NCI-H1694 (cell line): ENCODE data around the gene ARL5B.
"Not testable (repeated sequence)": the region's sequence is repeated elsewhere in the genome, so short reads cannot be mapped to it uniquely, and the experiment has no call there.

Experiments used
- DNase-seq: peaks from one replicate; lab custom pipeline; 2025; lab: John Stamatoyannopoulos, UW

The ARL5B gene

GRCh38 chr10:18659125-18659818 is at the start of gene ARL5B:
Gene ARL5B, plus strand, starts transcription at chr10:18659431. Its CDS starts 207 bp downstream, at chr10:18659638.
- DNase-seq = peak; percentile 81

GRCh38 chr10:18610517-18610916 is 48.7 kb upstream of the ARL5B start:
- no peak for DNase-seq

- DNase-seq = no peak
These were observed 48.1 kb upstream of the ARL5B start for GRCh38 chr10:18611168-18611567.

- no peak for DNase-seq
These were observed 43.6 kb upstream of the ARL5B start for GRCh38 chr10:18615618-18616017.

GRCh38 chr10:18616337-18616736 is 42.9 kb upstream of the ARL5B start:
- no peak for DNase-seq

GRCh38 chr10:18619016-18619415 is 40.2 kb upstream of the ARL5B start:
- no peak for DNase-seq

- no peak for DNase-seq
These were observed 38.4 kb upstream of the ARL5B start for GRCh38 chr10:18620856-18621255.

- not testable (repeated sequence) for DNase-seq
These were observed 35.6 kb upstream of the ARL5B start for GRCh38 chr10:18623671-18624070.

- DNase-seq = no peak
These were observed 33.3 kb upstream of the ARL5B start for GRCh38 chr10:18625886-18626285.

GRCh38 chr10:18627452-18628018 is 31.7 kb upstream of the ARL5B start:
- DNase-seq = peak; percentile 76

GRCh38 chr10:18632500-18632899 is 26.7 kb upstream of the ARL5B start:
- DNase-seq = not testable (repeated sequence)

- DNase-seq = no peak
These were observed 23.2 kb upstream of the ARL5B start for GRCh38 chr10:18635995-18636394.

GRCh38 chr10:18637400-18637799 is 21.8 kb upstream of the ARL5B start:
- not testable (repeated sequence) for DNase-seq

- not testable (repeated sequence) for DNase-seq
These were observed 19.5 kb upstream of the ARL5B start for GRCh38 chr10:18639719-18640118.

- DNase-seq = no peak
These were observed 12.1 kb upstream of the ARL5B start for GRCh38 chr10:18647151-18647550.

- DNase-seq = no peak
These were observed 11.3 kb upstream of the ARL5B start for GRCh38 chr10:18647945-18648344.

- no peak for DNase-seq
These were observed 9.8 kb upstream of the ARL5B start for GRCh38 chr10:18649364-18649959.

- no peak for DNase-seq
These were observed 8.7 kb upstream of the ARL5B start for GRCh38 chr10:18650404-18650997.

GRCh38 chr10:18651324-18652007 is 7.8 kb upstream of the ARL5B start, which contains the start of gene NSUN6:
Gene NSUN6, minus strand, starts transcription at chr10:18651587. Its CDS starts 384 bp downstream, at chr10:18651203.
- peak; percentile 64 for DNase-seq

GRCh38 chr10:18653112-18653511 is 6.1 kb upstream of the ARL5B start:
- no peak for DNase-seq

GRCh38 chr10:18656724-18657123 is 2.5 kb upstream of the ARL5B start:
- DNase-seq = no peak
